Measurements from ENCODE around the gene CEP131. TPM values are rescaled to one million over a fixed set of nuclear protein-coding genes. Genes with fewer than 3 reads are reported as not detected.

The CEP131 gene
- total RNA-seq, 1 donor from 2014 or later = 35.1 TPM

DNA sequence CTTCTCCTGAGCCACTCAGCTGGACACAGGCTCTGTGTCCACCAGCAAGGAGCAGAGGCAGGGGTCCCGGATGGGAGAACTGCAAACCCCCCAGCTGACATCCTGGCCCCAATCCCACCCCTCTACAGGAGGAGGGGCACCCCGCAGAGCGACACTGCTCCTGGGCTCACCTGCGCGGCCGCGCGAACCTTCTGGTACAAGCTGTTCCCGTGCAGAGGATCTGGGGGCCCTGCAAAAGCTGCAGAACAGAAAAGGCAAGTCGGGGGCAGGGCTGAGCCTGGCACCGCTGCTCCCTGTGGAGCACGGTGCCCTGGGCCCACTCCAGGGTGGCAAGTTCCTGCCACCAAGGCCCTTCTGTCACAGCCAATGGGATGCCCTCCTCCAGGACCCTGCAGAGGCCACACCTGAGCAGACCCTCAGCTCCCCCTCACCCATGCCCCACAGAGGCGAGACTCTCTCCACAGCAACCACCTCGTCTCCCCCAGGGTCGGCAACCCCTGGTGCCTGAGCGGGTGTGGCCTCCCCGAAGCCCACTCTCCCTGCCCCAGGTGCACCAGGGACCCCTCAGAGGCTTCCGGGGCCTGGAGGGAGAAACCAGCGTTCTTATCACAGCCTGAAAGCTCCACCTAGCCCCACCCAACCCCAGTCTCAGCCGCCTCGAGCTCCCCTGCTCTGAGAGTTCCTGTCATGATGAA is 11.2 kb upstream of the CEP131 start:
- no peak overlapping the region for H3K27ac Mint-ChIP-seq (ENCODE audit: unreplicated experiment)
- H3K9me3 Mint-ChIP-seq (ENCODE audit: unreplicated experiment) = peaks cover 9% of the 10 kb centered on the region
- peaks cover 14% of the 10 kb centered on the region for H3K27me3 Mint-ChIP-seq (ENCODE audit: unreplicated experiment)

GRCh38 chr17:81233316-81233715 is 10.6 kb upstream of the CEP131 start:
- peak; percentile 14 for DNase-seq
- no peak overlapping the region for H3K27ac Mint-ChIP-seq (ENCODE audit: unreplicated experiment)
- TF ChIP-seq, protein P1, sequence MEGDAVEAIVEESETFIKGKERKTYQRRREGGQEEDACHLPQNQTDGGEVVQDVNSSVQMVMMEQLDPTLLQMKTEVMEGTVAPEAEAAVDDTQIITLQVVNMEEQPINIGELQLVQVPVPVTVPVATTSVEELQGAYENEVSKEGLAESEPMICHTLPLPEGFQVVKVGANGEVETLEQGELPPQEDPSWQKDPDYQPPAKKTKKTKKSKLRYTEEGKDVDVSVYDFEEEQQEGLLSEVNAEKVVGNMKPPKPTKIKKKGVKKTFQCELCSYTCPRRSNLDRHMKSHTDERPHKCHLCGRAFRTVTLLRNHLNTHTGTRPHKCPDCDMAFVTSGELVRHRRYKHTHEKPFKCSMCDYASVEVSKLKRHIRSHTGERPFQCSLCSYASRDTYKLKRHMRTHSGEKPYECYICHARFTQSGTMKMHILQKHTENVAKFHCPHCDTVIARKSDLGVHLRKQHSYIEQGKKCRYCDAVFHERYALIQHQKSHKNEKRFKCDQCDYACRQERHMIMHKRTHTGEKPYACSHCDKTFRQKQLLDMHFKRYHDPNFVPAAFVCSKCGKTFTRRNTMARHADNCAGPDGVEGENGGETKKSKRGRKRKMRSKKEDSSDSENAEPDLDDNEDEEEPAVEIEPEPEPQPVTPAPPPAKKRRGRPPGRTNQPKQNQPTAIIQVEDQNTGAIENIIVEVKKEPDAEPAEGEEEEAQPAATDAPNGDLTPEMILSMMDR (IDR thresholded peaks at IDR 0.05; ENCODE audit: partially characterized antibody, unreplicated experiment) = no peak
- H3K9me3 Mint-ChIP-seq (ENCODE audit: unreplicated experiment) = peaks cover 8% of the 10 kb centered on the region
- no peak overlapping the region for H3K4me3 Mint-ChIP-seq (ENCODE audit: unreplicated experiment)
- peaks cover 5% of the 10 kb centered on the region for H3K36me3 Mint-ChIP-seq (ENCODE audit: unreplicated experiment)
- H3K4me1 Mint-ChIP-seq (ENCODE audit: low read depth, unreplicated experiment) = peaks cover 14% of the 10 kb centered on the region
- H3K27me3 Mint-ChIP-seq (ENCODE audit: unreplicated experiment) = peaks cover 14% of the 10 kb centered on the region

More for the DNA sequence above, 11.2 kb upstream of the CEP131 start:
- H3K36me3 Mint-ChIP-seq (ENCODE audit: unreplicated experiment) = peaks cover 5% of the 10 kb centered on the region
- TF ChIP-seq, protein P1 (IDR thresholded peaks at IDR 0.05; ENCODE audit: partially characterized antibody, unreplicated experiment) = no peak
- no peak for DNase-seq
- peaks cover 13% of the 10 kb centered on the region for H3K4me1 Mint-ChIP-seq (ENCODE audit: low read depth, unreplicated experiment)
- no peak overlapping the region for H3K4me3 Mint-ChIP-seq (ENCODE audit: unreplicated experiment)

DNA sequence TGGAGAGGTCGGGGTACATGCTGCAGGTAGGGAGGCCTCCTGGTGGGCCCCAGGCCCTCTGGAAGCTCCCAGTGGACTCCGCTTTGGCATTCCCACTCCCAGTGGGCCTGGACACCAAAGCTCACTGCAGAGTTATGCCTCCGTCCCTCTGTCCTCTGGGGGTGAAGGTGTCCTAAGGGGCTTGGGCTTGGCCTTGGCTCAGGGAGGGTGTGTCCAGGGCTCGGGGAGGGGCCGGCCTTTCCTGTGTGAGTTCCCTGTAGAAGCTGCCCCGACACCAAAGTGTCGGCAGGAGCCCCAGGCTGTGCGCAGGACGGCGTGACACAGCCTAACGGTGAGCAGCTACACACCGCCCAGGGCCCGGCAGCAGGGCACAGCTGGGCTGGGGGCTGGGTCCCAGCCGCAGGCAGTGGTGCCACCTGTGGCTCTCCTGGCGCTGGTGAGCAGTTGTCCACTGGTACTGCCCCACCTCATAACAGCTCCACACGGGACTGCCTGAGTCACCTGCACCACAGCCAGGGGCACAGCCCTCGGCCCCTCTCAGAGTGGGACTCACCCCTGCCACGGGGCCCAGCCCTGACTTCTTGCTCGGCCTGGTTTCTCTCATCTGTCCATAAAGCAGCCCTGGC is 10.0 kb upstream of the CEP131 start:
- peaks cover 7% of the 10 kb centered on the region for H3K9me3 Mint-ChIP-seq (ENCODE audit: unreplicated experiment)
- H3K4me1 Mint-ChIP-seq (ENCODE audit: low read depth, unreplicated experiment) = peaks cover 13% of the 10 kb centered on the region
- peaks cover 6% of the 10 kb centered on the region for H3K36me3 Mint-ChIP-seq (ENCODE audit: unreplicated experiment)
- DNase-seq = no peak
- no peak overlapping the region for H3K4me3 Mint-ChIP-seq (ENCODE audit: unreplicated experiment)
- no peak overlapping the region for H3K27ac Mint-ChIP-seq (ENCODE audit: unreplicated experiment)
- TF ChIP-seq, protein P1 (IDR thresholded peaks at IDR 0.05; ENCODE audit: partially characterized antibody, unreplicated experiment) = no peak
- H3K27me3 Mint-ChIP-seq (ENCODE audit: unreplicated experiment) = peaks cover 10% of the 10 kb centered on the region

GRCh38 chr17:81231766-81232581 is 9.2 kb upstream of the CEP131 start:
- Mint-ChIP-seq H3K27ac (ENCODE audit: unreplicated experiment) (no peak overlapping the region), H3K36me3 (ENCODE audit: unreplicated experiment) (peaks cover 10% of the 10 kb centered on the region), H3K4me1 (ENCODE audit: low read depth, unreplicated experiment) (peaks cover 7% of the 10 kb centered on the region), H3K9me3 (ENCODE audit: unreplicated experiment) (peaks cover 7% of the 10 kb centered on the region), H3K27me3 (ENCODE audit: unreplicated experiment) (peaks cover 10% of the 10 kb centered on the region), H3K4me3 (ENCODE audit: unreplicated experiment) (no peak overlapping the region)
- no peak for DNase-seq
- TF ChIP-seq, protein P1 (IDR thresholded peaks at IDR 0.05; ENCODE audit: partially characterized antibody, unreplicated experiment) = no peak
